ENCODE measurements around the gene KRT86.
A peak's percentile ranks its signal among the peaks of the same experiment; 100 is the strongest.

KRT86 gene

GRCh38 chr12:52271158-52271557 is 3.3 kb upstream of the KRT86 start:
- no peaks in the 10 kb centered on the region for H3K9me3 ChIP-seq (ENCODE audit: control insufficient read depth, insufficient read depth, low read depth, low read length)
- TF ChIP-seq ZNF664 (tag by site-specific recombination; IDR thresholded peaks at IDR 0.05) (no peak), ZNF140 (tag by site-specific recombination; IDR thresholded peaks at IDR 0.05) (peak; percentile 37)
- no peak overlapping the region for H3K27ac ChIP-seq (ENCODE audit: extremely low read depth, low read depth, low read length)
- H3K36me3 ChIP-seq (ENCODE audit: control insufficient read depth in 2 of 2, insufficient read depth in 1 of 2, low read length in 2 of 2): no peaks in the 10 kb centered on the region
- ChIA-PET CTCF (interaction anchor here (0.6 to 10.0 kb wide), 3 partner anchors 7 to 106 kb away, joined by 3 to 98 read pairs (median 4); no protein-coding TSS in a partner anchor), POLR2A (no interaction called here)
- H3K4me1 ChIP-seq (ENCODE audit: control insufficient read depth, insufficient read depth, low read length): no peaks in the 10 kb centered on the region
- no peak overlapping the region for H3K4me3 ChIP-seq (ENCODE audit: low read depth, low read length)

GRCh38 chr12:52275686-52276085 is 1.2 kb downstream of the KRT86 start:
- ChIA-PET CTCF (interaction anchor here (0.6 to 7.3 kb wide), 7 partner anchors 10 to 705 kb away, joined by 3 to 46 read pairs (median 3); no protein-coding TSS in a partner anchor), POLR2A (no interaction called here)
- Histone ChIP-seq H3K27ac (ENCODE audit: extremely low read depth, low read depth, low read length) (no peak overlapping the region), H3K9me3 (ENCODE audit: control insufficient read depth, insufficient read depth, low read depth, low read length) (no peaks in the 10 kb centered on the region), H3K36me3 (ENCODE audit: control insufficient read depth in 2 of 2, insufficient read depth in 1 of 2, low read length in 2 of 2) (no peaks in the 10 kb centered on the region), H3K4me1 (ENCODE audit: control insufficient read depth, insufficient read depth, low read length) (no peaks in the 10 kb centered on the region; the same call in 1 of the 2 replicates), H3K4me3 (ENCODE audit: low read depth, low read length) (no peak overlapping the region)
- TF ChIP-seq ZNF776 (tag by site-specific recombination; IDR thresholded peaks at IDR 0.05; ENCODE audit: borderline replicate concordance) (no peak), ZNF423 (tag by site-specific recombination; IDR thresholded peaks at IDR 0.05) (no peak), ZNF677 (tag by site-specific recombination; IDR thresholded peaks at IDR 0.05) (no peak), ZSCAN16 (tag by site-specific recombination; IDR thresholded peaks at IDR 0.05) (no peak), ZNF280C (tag by site-specific recombination; IDR thresholded peaks at IDR 0.05) (no peak), ZNF302 (tag by site-specific recombination; IDR thresholded peaks at IDR 0.05; ENCODE audit: low read depth) (no peak), REST (tag by site-specific recombination; IDR thresholded peaks at IDR 0.05) (no peak), ZNF747 (tag by site-specific recombination; IDR thresholded peaks at IDR 0.05) (no peak)

- Histone ChIP-seq H3K4me3 (ENCODE audit: low read depth, low read length) (no peak overlapping the region), H3K4me1 (ENCODE audit: control insufficient read depth, insufficient read depth, low read length) (no peaks in the 10 kb centered on the region; the same call in 1 of the 2 replicates), H3K9me3 (ENCODE audit: control insufficient read depth, insufficient read depth, low read depth, low read length) (no peaks in the 10 kb centered on the region), H3K27ac (ENCODE audit: extremely low read depth, low read depth, low read length) (no peak overlapping the region), H3K36me3 (ENCODE audit: control insufficient read depth in 2 of 2, insufficient read depth in 1 of 2, low read length in 2 of 2) (no peaks in the 10 kb centered on the region)
- ChIA-PET CTCF (interaction anchor here (0.6 to 7.3 kb wide), 27 partner anchors 9 to 143 kb away, joined by 3 to 98 read pairs (median 9); partner anchors contain the start of gene KRT80), POLR2A (interaction anchor here (0.7 kb wide), 2 partner anchors 30 to 85 kb away, joined by 5 to 6 read pairs; no protein-coding TSS in a partner anchor)
- peak; percentile 46; the same call in 1 of the 2 replicates for TF ChIP-seq ZBTB17 (tag by site-specific recombination; IDR thresholded peaks at IDR 0.05)
- TF ChIP-seq, protein P1, sequence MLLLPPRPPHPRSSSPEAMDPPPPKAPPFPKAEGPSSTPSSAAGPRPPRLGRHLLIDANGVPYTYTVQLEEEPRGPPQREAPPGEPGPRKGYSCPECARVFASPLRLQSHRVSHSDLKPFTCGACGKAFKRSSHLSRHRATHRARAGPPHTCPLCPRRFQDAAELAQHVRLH (tag by site-specific recombination; IDR thresholded peaks at IDR 0.05): no peak
- TF ChIP-seq ZNF596 (tag by site-specific recombination; IDR thresholded peaks at IDR 0.05): no peak
- no peak for TF ChIP-seq ZNF529 (tag by site-specific recombination; IDR thresholded peaks at IDR 0.05; ENCODE audit: insufficient replicate concordance)
Observed at GRCh38 chr12:52277486-52278245, 3.2 kb downstream of the KRT86 start.
